ENCODE results near the gene TOB2. TPM values are rescaled to one million over a fixed set of nuclear protein-coding genes. Genes with fewer than 3 reads are reported as not detected.
"Not testable (repeated sequence)": the region's sequence is repeated elsewhere in the genome, so short reads cannot be mapped to it uniquely, and the experiment has no call there.

TOB2 gene
- polyA plus RNA-seq, 1 of the 3 experiments (the other 2 are of a cell fraction), result 8.3 TPM

DNA sequence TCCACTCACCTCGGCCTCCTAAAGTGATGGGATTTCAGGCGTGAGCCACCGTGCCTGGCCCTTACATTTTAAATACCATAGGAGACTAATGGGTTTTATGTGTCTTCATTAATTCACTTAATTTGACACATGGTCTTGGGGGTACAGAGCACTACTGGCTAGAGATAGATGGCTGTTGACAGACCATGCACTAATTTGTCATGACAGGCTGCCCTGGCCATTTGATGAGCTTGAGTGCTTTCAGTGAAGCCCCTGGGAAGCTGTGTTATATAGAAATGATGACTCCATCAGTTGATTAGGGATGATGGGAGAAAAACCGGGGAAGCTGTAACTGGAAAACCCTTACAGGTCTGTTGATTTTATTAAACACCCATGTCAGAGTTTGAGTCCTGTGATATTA is 15.3 kb upstream of the TOB2 start:
- WGBS (ENCODE audit: low lambda C conversion rate), result 97% methylated on average over 3 of the region's 4 CpGs
- CTCF ChIA-PET, result interaction anchor here (0.9 to 2.7 kb wide), 3 partner anchors 55 to 136 kb away, joined by 3 to 6 read pairs (median 4); no protein-coding TSS in a partner anchor
- no peak for DNase-seq
- H3K9ac ChIP-seq, result no peak overlapping the region
- H3K4me3 ChIP-seq (ENCODE audit: low read depth in 2 of 2, low read length in 1 of 2), result no peak overlapping the region
- peaks cover 23% of the 10 kb centered on the region for H3K79me2 ChIP-seq (ENCODE audit: insufficient read depth)
- POLR2A ChIA-PET, result no interaction called here
- no peaks in the 10 kb centered on the region for H3K4me1 ChIP-seq (ENCODE audit: control insufficient read depth in 1 of 2, insufficient read depth in 2 of 2, low read depth in 1 of 2, low read length in 1 of 2)
- H3K27ac ChIP-seq (ENCODE audit: low read depth in 2 of 2, low read length in 1 of 2), result no peak overlapping the region
- TF ChIP-seq TEAD4 (IDR thresholded peaks at IDR 0.05; ENCODE audit: borderline replicate concordance, insufficient read depth) (no peak), YY1 (IDR thresholded peaks at IDR 0.05; ENCODE audit: low read depth) (no peak), PBX3 (IDR thresholded peaks at IDR 0.05) (no peak)
- no peak overlapping the region for H2AFZ ChIP-seq (ENCODE audit: low read depth)
- H3K9me3 ChIP-seq, result no peaks in the 10 kb centered on the region
- no peaks in the 10 kb centered on the region for H3K9me2 ChIP-seq
- H4K20me1 ChIP-seq (ENCODE audit: insufficient read depth), result no peaks in the 10 kb centered on the region
- no peak overlapping the region for H3K4me2 ChIP-seq
- H3K27me3 ChIP-seq (ENCODE audit: insufficient read depth), result no peaks in the 10 kb centered on the region
- H3K36me3 ChIP-seq (replicated peaks in 1 of 2; ENCODE audit: control insufficient read depth in 1 of 2, insufficient read depth in 2 of 2, low read length in 1 of 2), result peaks cover 5 to 29% of the 10 kb centered on the region in 2 experiments
- H3F3A ChIP-seq (replicated peaks; ENCODE audit: insufficient read depth), result no peaks in the 10 kb centered on the region

DNA sequence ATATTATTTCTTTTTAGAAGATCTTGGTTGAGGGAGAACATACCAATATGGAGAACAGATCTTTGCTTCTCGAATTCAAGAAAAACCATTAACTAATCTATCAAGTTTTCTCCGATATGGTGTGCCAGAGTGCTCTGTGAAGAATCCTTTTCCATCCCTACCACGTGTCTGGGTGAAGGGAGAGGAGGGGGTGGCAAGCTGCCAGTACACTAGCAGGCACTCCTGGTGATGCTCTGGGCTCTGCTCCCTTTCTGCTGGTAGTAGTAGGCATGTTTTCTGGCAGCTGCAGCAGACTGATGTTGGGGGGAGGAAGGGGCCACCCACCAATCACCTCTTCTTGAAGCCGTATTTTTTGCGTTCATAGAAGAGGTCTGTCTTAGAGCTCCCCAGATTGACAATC is 13.5 kb upstream of the TOB2 start:
- H3K4me1 ChIP-seq (ENCODE audit: control insufficient read depth in 1 of 2, insufficient read depth in 2 of 2, low read depth in 1 of 2, low read length in 1 of 2); H3F3A ChIP-seq (replicated peaks; ENCODE audit: insufficient read depth); H3K79me2 ChIP-seq (ENCODE audit: insufficient read depth); H3K27me3 ChIP-seq (ENCODE audit: insufficient read depth); CTCF ChIA-PET; H3K9me3 ChIP-seq; H3K27ac ChIP-seq (ENCODE audit: low read depth in 2 of 2, low read length in 1 of 2); H3K4me3 ChIP-seq (ENCODE audit: low read depth in 2 of 2, low read length in 1 of 2); H4K20me1 ChIP-seq (ENCODE audit: insufficient read depth); H2AFZ ChIP-seq (ENCODE audit: low read depth); DNase-seq; H3K9me2 ChIP-seq; H3K9ac ChIP-seq; H3K4me2 ChIP-seq: not testable (repeated sequence)
- 60% methylated on average over 2 of the region's 5 CpGs for WGBS (ENCODE audit: low lambda C conversion rate)
- POLR2A ChIA-PET, result interaction anchor here (0.7 to 1.5 kb wide), 2 partner anchors 9 to 381 kb away, joined by 3 to 4 read pairs; partner anchors contain the start of genes ACO2 and PHF5A
- peaks cover 4 to 21% of the 10 kb centered on the region in 2 experiments for H3K36me3 ChIP-seq (replicated peaks in 1 of 2; ENCODE audit: control insufficient read depth in 1 of 2, insufficient read depth in 2 of 2, low read length in 1 of 2)

DNA sequence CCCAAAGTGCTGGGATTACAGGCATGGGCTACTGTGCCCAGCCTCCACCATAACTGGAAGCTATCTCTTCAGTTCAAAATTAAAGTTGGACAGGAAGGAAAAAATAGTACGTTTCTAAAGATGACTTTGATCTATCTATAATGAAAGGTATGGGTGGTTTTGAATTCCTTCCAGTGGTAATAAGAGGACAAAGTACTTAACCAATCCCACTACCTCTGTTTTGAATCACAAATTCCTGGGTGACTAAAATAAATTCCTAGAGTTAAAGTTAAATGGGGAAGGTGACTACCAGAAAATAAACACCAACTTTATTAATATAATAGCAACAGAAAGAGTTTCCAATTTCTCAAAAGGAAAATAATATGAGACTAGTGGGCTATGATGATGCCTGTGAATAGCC is 12.8 kb upstream of the TOB2 start:
- H3K9ac ChIP-seq, result no peak overlapping the region
- no peak for TF ChIP-seq GABPA (IDR thresholded peaks at IDR 0.05; ENCODE audit: low read depth)
- TF ChIP-seq NFIC (IDR thresholded peaks at IDR 0.05; ENCODE audit: borderline replicate concordance), result no peak
- TF ChIP-seq FOXM1 (IDR thresholded peaks at IDR 0.05; ENCODE audit: low read depth), result no peak
- TF ChIP-seq TAF1 (IDR thresholded peaks at IDR 0.05; ENCODE audit: borderline replicate concordance, low read depth, low read length), result no peak
- no peak for TF ChIP-seq CHD2 (IDR thresholded peaks at IDR 0.05; ENCODE audit: low read length, partially characterized antibody)
- TF ChIP-seq, protein P1, sequence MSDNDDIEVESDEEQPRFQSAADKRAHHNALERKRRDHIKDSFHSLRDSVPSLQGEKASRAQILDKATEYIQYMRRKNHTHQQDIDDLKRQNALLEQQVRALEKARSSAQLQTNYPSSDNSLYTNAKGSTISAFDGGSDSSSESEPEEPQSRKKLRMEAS (IDR thresholded peaks at IDR 0.05; ENCODE audit: low read depth), result no peak
- no peak for TF ChIP-seq TEAD4 (IDR thresholded peaks at IDR 0.05; ENCODE audit: borderline replicate concordance, insufficient read depth)
- TF ChIP-seq, protein P2, sequence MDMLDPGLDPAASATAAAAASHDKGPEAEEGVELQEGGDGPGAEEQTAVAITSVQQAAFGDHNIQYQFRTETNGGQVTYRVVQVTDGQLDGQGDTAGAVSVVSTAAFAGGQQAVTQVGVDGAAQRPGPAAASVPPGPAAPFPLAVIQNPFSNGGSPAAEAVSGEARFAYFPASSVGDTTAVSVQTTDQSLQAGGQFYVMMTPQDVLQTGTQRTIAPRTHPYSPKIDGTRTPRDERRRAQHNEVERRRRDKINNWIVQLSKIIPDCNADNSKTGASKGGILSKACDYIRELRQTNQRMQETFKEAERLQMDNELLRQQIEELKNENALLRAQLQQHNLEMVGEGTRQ (IDR thresholded peaks at IDR 0.05; ENCODE audit: borderline replicate concordance, low read depth, low read length), result no peak
- H3F3A ChIP-seq (replicated peaks; ENCODE audit: insufficient read depth), result no peaks in the 10 kb centered on the region
- no peak overlapping the region for H3K4me3 ChIP-seq (ENCODE audit: low read depth in 2 of 2, low read length in 1 of 2)
- no peaks in the 10 kb centered on the region for H3K27me3 ChIP-seq (ENCODE audit: insufficient read depth)
- no peak overlapping the region for H2AFZ ChIP-seq (ENCODE audit: low read depth)
- ChIA-PET POLR2A (interaction anchor here (1.5 kb wide), 1 partner anchor 9 kb away, joined by 3 read pairs; the partner anchor contains the start of genes ACO2 and PHF5A), CTCF (no interaction called here)
- no peak overlapping the region for H3K27ac ChIP-seq (ENCODE audit: low read depth in 2 of 2, low read length in 1 of 2)
- H3K79me2 ChIP-seq (ENCODE audit: insufficient read depth), result peaks cover 9% of the 10 kb centered on the region; the same call in 1 of the 2 replicates
- no peaks in the 10 kb centered on the region for H4K20me1 ChIP-seq (ENCODE audit: insufficient read depth)
- H3K4me1 ChIP-seq (ENCODE audit: control insufficient read depth in 1 of 2, insufficient read depth in 2 of 2, low read depth in 1 of 2, low read length in 1 of 2), result no peaks in the 10 kb centered on the region
- no peaks in the 10 kb centered on the region for H3K9me3 ChIP-seq
- H3K4me2 ChIP-seq, result no peak overlapping the region
- H3K9me2 ChIP-seq, result no peaks in the 10 kb centered on the region
- WGBS (ENCODE audit: low lambda C conversion rate), result 29% methylated on average over 1 of the region's 1 CpG
- H3K36me3 ChIP-seq (replicated peaks in 1 of 2; ENCODE audit: control insufficient read depth in 1 of 2, insufficient read depth in 2 of 2, low read length in 1 of 2), result peaks cover 4 to 16% of the 10 kb centered on the region in 2 experiments
- DNase-seq, result no peak
